ENCODE results near the gene G6PC1.
"Not testable (repeated sequence)": the region's sequence is repeated elsewhere in the genome, so short reads cannot be mapped to it uniquely, and the experiment has no call there.

G6PC1 gene

DNA sequence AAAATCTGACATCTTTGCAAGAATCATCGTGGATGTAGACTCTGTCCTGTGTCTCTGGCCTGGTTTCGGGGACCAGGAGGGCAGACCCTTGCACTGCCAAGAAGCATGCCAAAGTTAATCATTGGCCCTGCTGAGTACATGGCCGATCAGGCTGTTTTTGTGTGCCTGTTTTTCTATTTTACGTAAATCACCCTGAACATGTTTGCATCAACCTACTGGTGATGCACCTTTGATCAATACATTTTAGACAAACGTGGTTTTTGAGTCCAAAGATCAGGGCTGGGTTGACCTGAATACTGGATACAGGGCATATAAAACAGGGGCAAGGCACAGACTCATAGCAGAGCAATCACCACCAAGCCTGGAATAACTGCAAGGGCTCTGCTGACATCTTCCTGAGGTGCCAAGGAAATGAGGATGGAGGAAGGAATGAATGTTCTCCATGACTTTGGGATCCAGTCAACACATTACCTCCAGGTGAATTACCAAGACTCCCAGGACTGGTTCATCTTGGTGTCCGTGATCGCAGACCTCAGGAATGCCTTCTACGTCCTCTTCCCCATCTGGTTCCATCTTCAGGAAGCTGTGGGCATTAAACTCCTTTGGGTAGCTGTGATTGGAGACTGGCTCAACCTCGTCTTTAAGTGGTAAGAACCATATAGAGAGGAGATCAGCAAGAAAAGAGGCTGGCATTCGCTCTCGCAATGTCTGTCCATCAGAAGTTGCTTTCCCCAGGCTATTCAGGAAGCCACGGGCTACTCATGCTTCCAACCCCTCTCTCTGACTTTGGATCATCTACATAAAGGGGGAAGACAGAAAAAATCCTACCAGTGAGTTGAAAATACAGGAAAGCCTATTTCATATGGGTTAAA lies at the start of gene G6PC1:
Gene G6PC1, plus strand, starts transcription at position 340 of the 872 bp plus-strand sequence. Its CDS starts 78 bp downstream, at position 418.
- in situ Hi-C loops (cut with HindIII; ENCODE audit: low sequenced_read_pairs) = no loop called here
- DNase-seq (ENCODE audit: low read depth) = no peak
- no peak within 1 kb of the TSS for H3K4me3 ChIP-seq (ENCODE audit: low read depth, low read length)
- TF ChIP-seq, protein P1, sequence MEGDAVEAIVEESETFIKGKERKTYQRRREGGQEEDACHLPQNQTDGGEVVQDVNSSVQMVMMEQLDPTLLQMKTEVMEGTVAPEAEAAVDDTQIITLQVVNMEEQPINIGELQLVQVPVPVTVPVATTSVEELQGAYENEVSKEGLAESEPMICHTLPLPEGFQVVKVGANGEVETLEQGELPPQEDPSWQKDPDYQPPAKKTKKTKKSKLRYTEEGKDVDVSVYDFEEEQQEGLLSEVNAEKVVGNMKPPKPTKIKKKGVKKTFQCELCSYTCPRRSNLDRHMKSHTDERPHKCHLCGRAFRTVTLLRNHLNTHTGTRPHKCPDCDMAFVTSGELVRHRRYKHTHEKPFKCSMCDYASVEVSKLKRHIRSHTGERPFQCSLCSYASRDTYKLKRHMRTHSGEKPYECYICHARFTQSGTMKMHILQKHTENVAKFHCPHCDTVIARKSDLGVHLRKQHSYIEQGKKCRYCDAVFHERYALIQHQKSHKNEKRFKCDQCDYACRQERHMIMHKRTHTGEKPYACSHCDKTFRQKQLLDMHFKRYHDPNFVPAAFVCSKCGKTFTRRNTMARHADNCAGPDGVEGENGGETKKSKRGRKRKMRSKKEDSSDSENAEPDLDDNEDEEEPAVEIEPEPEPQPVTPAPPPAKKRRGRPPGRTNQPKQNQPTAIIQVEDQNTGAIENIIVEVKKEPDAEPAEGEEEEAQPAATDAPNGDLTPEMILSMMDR (IDR thresholded peaks at IDR 0.05; ENCODE audit: low read depth, low read length, missing control alignments) = no peak

DNA sequence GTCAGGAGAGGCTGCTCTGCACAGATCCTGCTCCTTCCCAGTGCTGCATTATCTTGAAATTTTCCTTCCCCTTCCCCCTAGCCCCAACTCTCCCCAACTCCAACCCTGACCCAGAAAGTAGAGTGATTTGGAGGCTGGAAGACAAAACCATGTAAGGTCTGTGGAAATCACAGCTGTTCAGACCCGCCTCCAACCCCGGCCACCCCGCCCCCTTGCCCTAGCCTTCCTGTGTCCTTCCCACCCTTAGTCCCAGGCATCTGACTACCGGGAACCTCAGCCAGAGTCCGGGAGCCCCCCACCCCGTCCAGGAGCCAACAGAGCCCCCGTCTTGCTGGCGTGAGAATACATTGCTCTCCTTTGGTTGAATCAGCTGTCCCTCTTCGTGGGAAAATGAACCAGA lies 49.6 kb upstream of the G6PC1 start, which contains the start of gene AOC3:
Gene AOC3, plus strand, starts transcription at position 246 of the 400 bp plus-strand sequence. Its CDS starts 145 bp downstream, at position 391.
- DNase-seq (ENCODE audit: low read depth) = no peak
- in situ Hi-C loops (cut with HindIII; ENCODE audit: low sequenced_read_pairs) = no loop called here
- TF ChIP-seq, protein P1 (IDR thresholded peaks at IDR 0.05; ENCODE audit: low read depth, low read length, missing control alignments) = no peak
- no peak within 1 kb of the TSS for H3K4me3 ChIP-seq (ENCODE audit: low read depth, low read length)

- H3K4me3 ChIP-seq (ENCODE audit: low read depth, low read length); in situ Hi-C loops (cut with HindIII; ENCODE audit: low sequenced_read_pairs); DNase-seq (ENCODE audit: low read depth): not testable (repeated sequence)
Measured at GRCh38 chr17:42851371-42852240, 49.0 kb upstream of the G6PC1 start.

GRCh38 chr17:42852351-42852750 lies 48.2 kb upstream of the G6PC1 start:
- TF ChIP-seq, protein P1 (IDR thresholded peaks at IDR 0.05; ENCODE audit: low read depth, low read length, missing control alignments) = no peak
- H3K4me3 ChIP-seq (ENCODE audit: low read depth, low read length) = no peak overlapping the region
- in situ Hi-C loops (cut with HindIII; ENCODE audit: low sequenced_read_pairs) = no loop called here
- DNase-seq (ENCODE audit: low read depth) = no peak

DNA sequence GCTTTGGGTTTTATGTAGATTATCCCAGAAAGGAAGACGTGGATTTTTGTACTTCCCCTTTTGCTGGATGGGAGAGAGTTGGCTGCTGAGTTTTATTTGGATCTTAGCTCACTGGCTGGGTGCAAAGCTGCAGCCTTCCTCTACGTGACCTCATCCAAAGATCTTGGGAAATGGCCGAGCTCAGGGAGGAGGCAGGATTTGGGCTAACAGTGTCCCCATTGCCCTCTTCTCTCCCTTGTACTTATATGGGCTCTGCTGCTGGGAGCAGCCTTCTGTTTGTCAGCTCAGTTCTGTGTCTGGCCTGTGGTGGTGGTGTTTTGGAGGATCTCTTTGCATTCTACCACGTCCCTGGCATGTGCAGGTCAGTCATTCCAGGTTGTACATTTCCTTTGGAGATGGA lies 47.6 kb upstream of the G6PC1 start:
- no peak for DNase-seq (ENCODE audit: low read depth)
- in situ Hi-C loops (cut with HindIII; ENCODE audit: low sequenced_read_pairs) = no loop called here
- TF ChIP-seq, protein P1 (IDR thresholded peaks at IDR 0.05; ENCODE audit: low read depth, low read length, missing control alignments) = no peak
- no peak overlapping the region for H3K4me3 ChIP-seq (ENCODE audit: low read depth, low read length)

DNA sequence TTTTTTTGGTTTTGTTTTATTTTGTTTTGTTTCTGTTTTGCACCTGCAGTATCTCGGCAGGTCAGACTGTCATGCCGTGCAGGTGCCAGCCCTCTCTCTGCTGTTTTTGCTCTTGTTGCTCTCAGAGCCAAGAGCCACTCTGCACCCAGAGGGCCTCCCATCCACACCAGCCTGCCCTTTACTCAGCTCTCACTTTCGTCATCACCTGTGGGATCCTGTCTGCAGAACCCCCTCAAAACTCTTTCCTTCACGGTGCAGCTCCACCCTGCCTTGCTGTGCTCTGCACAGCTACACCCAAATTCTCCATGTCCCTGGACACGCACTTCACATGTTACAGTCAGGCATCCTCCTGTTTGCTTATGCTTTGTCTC lies 47.0 kb upstream of the G6PC1 start:
- in situ Hi-C loops (cut with HindIII; ENCODE audit: low sequenced_read_pairs) = no loop called here
- DNase-seq (ENCODE audit: low read depth) = no peak
- H3K4me3 ChIP-seq (ENCODE audit: low read depth, low read length) = no peak overlapping the region
- TF ChIP-seq, protein P1 (IDR thresholded peaks at IDR 0.05; ENCODE audit: low read depth, low read length, missing control alignments) = no peak

Data from astrocyte of the cerebellum (primary cell).